Stomach (tissue), 9 donors: ENCODE results near the gene KIF5B. TPM values are rescaled to one million over a fixed set of nuclear protein-coding genes. Genes with fewer than 3 reads are reported as not detected.

Source experiments
- DNase-seq, 2 donors: peaks; one replicate each; pipeline versions ENCODE4 v3.0.0 to v3.0.0-alpha.2; 2013 to 2019
- H3K27ac ChIP-seq, 5 donors: fragments of 200-600 bp in 4 of 5; sonication (generic) in 4 of 5; one replicate each; pipeline ENCODE4 v1.5.1; 2013 to 2019; ENCODE audit warnings: mild to moderate bottlenecking in 1 of 5, moderate library complexity in 1 of 5
- H3K27me3 ChIP-seq, 3 donors: fragments of 200-600 bp; sonication (generic); one replicate each; pipeline ENCODE4 v1.5.1; 2017 to 2019; ENCODE audit warnings: mixed run types in 1 of 3
- H3K36me3 ChIP-seq, 4 donors: fragments of 200-600 bp; sonication (generic); 1 replicate in 3 of 4; 2 replicates in 1 of 4; pipeline ENCODE4 v1.5.1; 2016 to 2019
- H3K4me1 ChIP-seq, 4 donors: fragments of 200-600 bp; sonication (generic); one replicate each; pipeline ENCODE4 v1.5.1; 2016 to 2019
- H3K4me3 ChIP-seq, 4 donors: fragments of 200-600 bp; sonication (generic) in 3 of 4; one replicate each; pipeline ENCODE4 v1.5.1; 2016 to 2019; ENCODE audit warnings: mild to moderate bottlenecking in 1 of 4
- H3K9me3 ChIP-seq, 4 donors: fragments of 200-600 bp; sonication (generic); one replicate each; pipeline ENCODE4 v1.5.1; 2016 to 2019
- EP300 ChIP-seq: sonication (generic); formaldehyde crosslinking; IDR thresholded peaks from one replicate; pipeline ENCODE4 v1.6.1; 2017; ENCODE audit warnings: antibody characterized with exemption
- POLR2A ChIP-seq, 4 donors: fragments of 450-650 bp; IDR thresholded peaks; one replicate each; pipeline ENCODE4 v1.6.1; 2016; ENCODE audit warnings: antibody characterized with exemption in 4 of 4, control low read depth in 2 of 4, mild to moderate bottlenecking in 1 of 4, moderate library complexity in 1 of 4
- POLR2AphosphoS5 ChIP-seq, 3 donors: sonication (generic); formaldehyde crosslinking; IDR thresholded peaks; one replicate each; pipeline ENCODE4 v1.6.1; 2016; ENCODE audit warnings: antibody characterized with exemption in 3 of 3
- whole genome bisulfite sequencing, 5 donors: extraction: QIAGEN DNeasy Blood & Tissue Kit in 3 of 5; methylation state at CpG; one replicate each; pipeline versions ENCODE4 v1.1.5 to v1.1.7; 2013 to 2018; 5-methylcytosine and 5-hydroxymethylcytosine counted together
- intact Hi-C: fragments of 100-400 bp; cut with DNase I; formaldehyde crosslinking; loops from one replicate; pipeline ENCODE4 v1.15.1; 2023; ENCODE audit warnings: low total_unique reads
- polyA plus RNA-seq, 3 donors: library from polyadenylated mRNA; stranded (reverse); fragments of 200-250 nt; gene quantifications; one replicate each; pipeline ENCODE4 v1.2.3, GENCODE V29; 2013
- total RNA-seq, 5 donors: library from RNA; depleted of rRNA; stranded (reverse); fragments of >200 nt; gene quantifications; one replicate each; pipeline versions ENCODE4 v1.1.0 to v1.2.3, GENCODE V29; 2014 to 2016
- TF ChIP-seq, protein P1 (sequence below), 7 experiments: fragments of 450-650 bp in 4 of 7; fragments of 200-600 bp in 3 of 7; sonication (generic) in 3 of 7; IDR thresholded peaks; one replicate each; pipeline ENCODE4 v1.5.1; 2016 to 2019; ENCODE audit warnings: antibody characterized with exemption in 7 of 7, control low read depth in 2 of 7, mild to moderate bottlenecking in 1 of 7
- donor health status: healthy with polysubstance abuse.
- donor health status: Bipolar disorder and iron deficiency.
- donor health status: healthy.

The KIF5B gene
- total and polyA plus RNA-seq, 8 donors: 25.1 to 145 (median 66.3) TPM

- Histone ChIP-seq H3K36me3 (peaks cover 32 to 70% (median 54%) of the 10 kb centered on the region in 4 donors), H3K9me3 (no peaks in the 10 kb centered on the region), H3K27me3 (no peaks in the 10 kb centered on the region), H3K4me3 (no peak overlapping the region), H3K27ac (no peak overlapping the region), H3K4me1 (peaks cover 18 to 83% (median 50%) of the 10 kb centered on the region in 4 donors)
- 62 to 83% (median 77%) methylated on average over 1 of the region's 1 CpG for WGBS, 5 donors
- no peak for TF ChIP-seq POLR2AphosphoS5 (IDR thresholded peaks at IDR 0.05)
- TF ChIP-seq, protein P1, sequence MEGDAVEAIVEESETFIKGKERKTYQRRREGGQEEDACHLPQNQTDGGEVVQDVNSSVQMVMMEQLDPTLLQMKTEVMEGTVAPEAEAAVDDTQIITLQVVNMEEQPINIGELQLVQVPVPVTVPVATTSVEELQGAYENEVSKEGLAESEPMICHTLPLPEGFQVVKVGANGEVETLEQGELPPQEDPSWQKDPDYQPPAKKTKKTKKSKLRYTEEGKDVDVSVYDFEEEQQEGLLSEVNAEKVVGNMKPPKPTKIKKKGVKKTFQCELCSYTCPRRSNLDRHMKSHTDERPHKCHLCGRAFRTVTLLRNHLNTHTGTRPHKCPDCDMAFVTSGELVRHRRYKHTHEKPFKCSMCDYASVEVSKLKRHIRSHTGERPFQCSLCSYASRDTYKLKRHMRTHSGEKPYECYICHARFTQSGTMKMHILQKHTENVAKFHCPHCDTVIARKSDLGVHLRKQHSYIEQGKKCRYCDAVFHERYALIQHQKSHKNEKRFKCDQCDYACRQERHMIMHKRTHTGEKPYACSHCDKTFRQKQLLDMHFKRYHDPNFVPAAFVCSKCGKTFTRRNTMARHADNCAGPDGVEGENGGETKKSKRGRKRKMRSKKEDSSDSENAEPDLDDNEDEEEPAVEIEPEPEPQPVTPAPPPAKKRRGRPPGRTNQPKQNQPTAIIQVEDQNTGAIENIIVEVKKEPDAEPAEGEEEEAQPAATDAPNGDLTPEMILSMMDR (IDR thresholded peaks at IDR 0.05): no peak
- no peak for TF ChIP-seq POLR2A (IDR thresholded peaks at IDR 0.05)
- TF ChIP-seq EP300: no peak
- DNase-seq: no peak
- intact Hi-C loops: no loop called here
Observed at GRCh38 chr10:32039734-32040133, 16.5 kb downstream of the KIF5B start.

- 41 to 57% (median 47%) methylated on average over 3 of the region's 3 CpGs for WGBS, 5 donors
Observed at GRCh38 chr10:32038777-32039176, 17.4 kb downstream of the KIF5B start.

DNA sequence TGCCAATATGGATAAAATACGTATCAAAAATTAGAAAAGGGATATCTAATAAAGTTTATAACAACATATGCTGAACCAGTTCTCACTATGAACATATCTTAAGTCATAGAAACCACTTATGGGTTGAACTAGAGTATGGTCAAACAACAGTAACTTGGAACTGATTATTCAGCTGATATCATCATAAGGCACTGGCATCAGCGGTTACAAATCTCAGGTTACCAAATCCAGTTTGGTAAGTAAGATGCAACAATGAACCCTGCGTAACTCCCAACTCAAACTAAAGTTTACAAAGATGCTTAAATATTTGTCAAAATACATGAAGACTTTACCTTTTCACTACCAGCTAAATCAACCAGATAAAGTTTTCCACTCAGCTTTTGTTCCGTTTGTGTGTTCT lies 19.3 kb downstream of the KIF5B start:
- Histone ChIP-seq H3K27ac (no peak overlapping the region), H3K4me1 (peaks cover 10 to 54% (median 31%) of the 10 kb centered on the region in 4 donors), H3K4me3 (no peak overlapping the region), H3K27me3 (no peaks in the 10 kb centered on the region), H3K36me3 (peaks cover 50 to 79% (median 69%) of the 10 kb centered on the region in 4 donors), H3K9me3 (no peaks in the 10 kb centered on the region)
- DNase-seq: no peak
- WGBS, 5 donors: 37 to 68% (median 60%) methylated on average over 4 of the region's 4 CpGs
- TF ChIP-seq, protein P1 (IDR thresholded peaks at IDR 0.05): no peak
- TF ChIP-seq POLR2A (IDR thresholded peaks at IDR 0.05): no peak
- TF ChIP-seq EP300: no peak
- no peak for TF ChIP-seq POLR2AphosphoS5 (IDR thresholded peaks at IDR 0.05)
- intact Hi-C loops: no loop called here

More at GRCh38 chr10:32038777-32039176, 17.4 kb downstream of the KIF5B start:
- no peak overlapping the region for H3K4me3 ChIP-seq
- no peak overlapping the region for H3K27ac ChIP-seq
- intact Hi-C loops: no loop called here
- H3K9me3 ChIP-seq: no peaks in the 10 kb centered on the region
- peaks cover 34 to 70% (median 54%) of the 10 kb centered on the region in 4 donors for H3K36me3 ChIP-seq
- TF ChIP-seq POLR2A (IDR thresholded peaks at IDR 0.05): no peak
- TF ChIP-seq POLR2AphosphoS5 (IDR thresholded peaks at IDR 0.05): no peak
- no peak for TF ChIP-seq EP300
- TF ChIP-seq, protein P1 (IDR thresholded peaks at IDR 0.05): no peak
- no peak for DNase-seq
- H3K4me1 ChIP-seq: peaks cover 17 to 73% (median 46%) of the 10 kb centered on the region in 4 donors
- no peaks in the 10 kb centered on the region for H3K27me3 ChIP-seq

DNA sequence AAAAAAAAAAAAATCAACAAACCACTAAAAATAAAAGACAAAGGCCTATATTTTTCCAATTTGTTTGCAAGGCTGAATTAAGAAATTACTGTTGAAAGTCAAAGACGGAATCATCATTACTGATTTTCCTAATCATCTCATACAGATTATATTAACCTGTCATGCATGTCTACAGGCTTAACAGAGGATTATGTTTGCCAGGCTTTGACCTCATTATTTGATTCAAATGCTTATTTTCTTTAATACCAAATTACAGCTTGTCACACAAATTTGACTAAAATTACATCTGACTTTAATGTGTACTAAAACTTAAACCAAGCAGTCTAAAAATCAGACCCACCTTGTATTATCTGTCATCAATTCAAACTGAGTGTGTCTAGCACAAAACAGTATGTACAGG lies 21.2 kb downstream of the KIF5B start:
- H3K36me3 ChIP-seq: peaks cover 68 to 95% (median 86%) of the 10 kb centered on the region in 4 donors
- TF ChIP-seq, protein P1 (IDR thresholded peaks at IDR 0.05): no peak
- TF ChIP-seq POLR2AphosphoS5 (IDR thresholded peaks at IDR 0.05): no peak
- no peak for TF ChIP-seq EP300
- no peak for TF ChIP-seq POLR2A (IDR thresholded peaks at IDR 0.05)
- 72 to 89% (median 80%) methylated on average over 1 of the region's 1 CpG for whole genome bisulfite sequencing, 5 donors

More for the DNA sequence above, 21.2 kb downstream of the KIF5B start:
- H3K27me3 ChIP-seq: no peaks in the 10 kb centered on the region
- H3K4me1 ChIP-seq: peaks cover 3 to 40% (median 17%) of the 10 kb centered on the region in 4 donors
- intact Hi-C loops: no loop called here
- no peak for DNase-seq
- H3K9me3 ChIP-seq: no peaks in the 10 kb centered on the region
- H3K4me3 ChIP-seq: no peak overlapping the region
- H3K27ac ChIP-seq: no peak overlapping the region
